HepG2 (cell line): Measurements from ENCODE around the gene LMNA. TPM values are rescaled to one million over a fixed set of nuclear protein-coding genes. Genes with fewer than 3 reads are reported as not detected.

Experiments used
- ATAD3A ChIP-seq: sonication (generic); formaldehyde crosslinking; IDR thresholded peaks from 2 replicates; pipeline ENCODE4 v1.4.0; 2020; ENCODE audit warnings: missing genetic modification reagents
- KLF15 ChIP-seq: sonication (generic); formaldehyde crosslinking; IDR thresholded peaks from 2 replicates; pipeline ENCODE4 v1.8.1; 2023; ENCODE audit warnings: borderline replicate concordance, mild to moderate bottlenecking, inconsistent platforms, missing genetic modification reagents, mixed read lengths
- MBD4 ChIP-seq: IDR thresholded peaks from 2 replicates; pipeline ENCODE4 v1.6.1; 2012; ENCODE audit warnings: low read length, inconsistent platforms, borderline replicate concordance
- PHF8 ChIP-seq: sonication (generic); formaldehyde crosslinking; IDR thresholded peaks from 2 replicates; pipeline ENCODE4 v1.5.0; 2020; ENCODE audit warnings: missing genetic modification reagents
- SCMH1 ChIP-seq: sonication (generic); formaldehyde crosslinking; IDR thresholded peaks from 2 replicates; pipeline ENCODE4 v1.9.0; 2021; ENCODE audit warnings: missing genetic modification reagents, mild to moderate bottlenecking, borderline replicate concordance
- SIX1 ChIP-seq: sonication (generic); formaldehyde crosslinking; IDR thresholded peaks from 2 replicates; pipeline ENCODE4 v1.4.0; 2020; ENCODE audit warnings: missing genetic modification reagents, borderline replicate concordance
- SOX6 ChIP-seq, 2 experiments: fragments of 450-650 bp in 1 of 2; sonication (generic) in 1 of 2; formaldehyde crosslinking in 1 of 2; IDR thresholded peaks; 2 replicates each; pipeline versions ENCODE4 v1.4.0 to v1.6.1; 2017 to 2020; ENCODE audit warnings: antibody characterized with exemption in 1 of 2, mild to moderate bottlenecking in 1 of 2, missing genetic modification reagents in 1 of 2
- TAF1 ChIP-seq: sonication (generic); formaldehyde crosslinking; IDR thresholded peaks from 2 replicates; pipeline ENCODE4 v1.4.0; 2020; ENCODE audit warnings: missing genetic modification reagents
- TARDBP ChIP-seq: sonication (generic); formaldehyde crosslinking; IDR thresholded peaks from 2 replicates; pipeline ENCODE4 v1.8.0; 2022; ENCODE audit warnings: mild to moderate bottlenecking, missing genetic modification reagents
- TGIF2 ChIP-seq: IDR thresholded peaks from 2 replicates; pipeline ENCODE4 v1.6.1; 2016; ENCODE audit warnings: control low read depth, missing compliant biosample characterization
- ZBTB43 ChIP-seq: sonication (generic); formaldehyde crosslinking; conservative IDR thresholded peaks from 2 replicates; pipeline ENCODE4 v1.4.0; 2020; ENCODE audit warnings: missing genetic modification reagents
- ZNF230 ChIP-seq: sonication (generic); formaldehyde crosslinking; IDR thresholded peaks from 2 replicates; pipeline ENCODE4 v1.4.0; 2020; ENCODE audit warnings: mild to moderate bottlenecking, missing genetic modification reagents
- ZNF234 ChIP-seq: sonication (generic); formaldehyde crosslinking; conservative IDR thresholded peaks from 2 replicates; pipeline ENCODE4 v1.5.1; 2020; ENCODE audit warnings: mild to moderate bottlenecking, missing genetic modification reagents
- ZNF264 ChIP-seq: sonication (generic); formaldehyde crosslinking; IDR thresholded peaks from 2 replicates; pipeline ENCODE4 v1.4.0; 2020; ENCODE audit warnings: missing genetic modification reagents
- ZNF326 ChIP-seq: sonication (generic); formaldehyde crosslinking; IDR thresholded peaks from 2 replicates; pipeline ENCODE4 v1.4.0; 2020; ENCODE audit warnings: missing genetic modification reagents, borderline replicate concordance
- ZNF382 ChIP-seq: sonication (generic); formaldehyde crosslinking; IDR thresholded peaks from 2 replicates; pipeline ENCODE4 v1.5.0; 2020; ENCODE audit warnings: missing genetic modification reagents, mild to moderate bottlenecking, borderline replicate concordance
- ZNF383 ChIP-seq: sonication (generic); formaldehyde crosslinking; IDR thresholded peaks from 2 replicates; pipeline ENCODE4 v1.4.0; 2020; ENCODE audit warnings: missing genetic modification reagents, mild to moderate bottlenecking, borderline replicate concordance
- ZNF44 ChIP-seq: sonication (generic); formaldehyde crosslinking; IDR thresholded peaks from 2 replicates; pipeline ENCODE4 v1.5.1; 2020; ENCODE audit warnings: mild to moderate bottlenecking, missing genetic modification reagents
- ZSCAN9 ChIP-seq: IDR thresholded peaks from 2 replicates; pipeline ENCODE4 v1.6.1; 2016; ENCODE audit warnings: borderline replicate concordance
- polyA plus RNA-seq, 8 experiments: library from polyadenylated mRNA; depleted of rRNA in 3 of 8; stranded (reverse) in 7 of 8; unstranded in 1 of 8; fragments of >200 nt; fragmentation: Illumina TruSeq in 4 of 8; extraction: Trizol in 4 of 8; gene quantifications; 2 replicates each; pipeline versions ENCODE4 v1.2.1 to v1.2.3, GENCODE V29; 2011 to 2016; ENCODE audit warnings: low read depth in 4 of 8, missing spikeins in 1 of 8, mixed read lengths in 1 of 8; ENCODE audit not compliant: insufficient read depth in 1 of 8
- total RNA-seq, 5 experiments: library from RNA; depleted of rRNA; stranded (reverse); fragments of >200 nt; fragmentation: Illumina TruSeq; extraction: Trizol; gene quantifications; 2 replicates each; pipeline ENCODE4 v1.2.3, GENCODE V29; 2016; ENCODE audit warnings: low read depth in 1 of 5
- TF ChIP-seq, protein P1 (sequence below): sonication (generic); formaldehyde crosslinking; conservative IDR thresholded peaks from 2 replicates; pipeline ENCODE4 v1.8.1; 2023; ENCODE audit warnings: missing genetic modification reagents
- TF ChIP-seq, protein P2 (sequence below), 2 experiments: sonication (generic) in 1 of 2; formaldehyde crosslinking in 1 of 2; IDR thresholded peaks; 2 replicates each; pipeline versions ENCODE4 v1.5.1 to v1.6.1; 2011 to 2020; ENCODE audit warnings: borderline replicate concordance in 1 of 2, low read depth in 1 of 2, low read length in 1 of 2, mild to moderate bottlenecking in 1 of 2, missing genetic modification reagents in 1 of 2, moderate library complexity in 1 of 2
- TF ChIP-seq, protein P3 (sequence below): sonication (generic); formaldehyde crosslinking; IDR thresholded peaks from 2 replicates; pipeline ENCODE4 v1.5.0; 2020; ENCODE audit warnings: missing genetic modification reagents

Gene LMNA
- total and polyA plus RNA-seq, 2 of the 13 experiments (the other 11 are each of a cell fraction or from before 2014, with no cell fraction given), result 107 to 225 TPM

DNA sequence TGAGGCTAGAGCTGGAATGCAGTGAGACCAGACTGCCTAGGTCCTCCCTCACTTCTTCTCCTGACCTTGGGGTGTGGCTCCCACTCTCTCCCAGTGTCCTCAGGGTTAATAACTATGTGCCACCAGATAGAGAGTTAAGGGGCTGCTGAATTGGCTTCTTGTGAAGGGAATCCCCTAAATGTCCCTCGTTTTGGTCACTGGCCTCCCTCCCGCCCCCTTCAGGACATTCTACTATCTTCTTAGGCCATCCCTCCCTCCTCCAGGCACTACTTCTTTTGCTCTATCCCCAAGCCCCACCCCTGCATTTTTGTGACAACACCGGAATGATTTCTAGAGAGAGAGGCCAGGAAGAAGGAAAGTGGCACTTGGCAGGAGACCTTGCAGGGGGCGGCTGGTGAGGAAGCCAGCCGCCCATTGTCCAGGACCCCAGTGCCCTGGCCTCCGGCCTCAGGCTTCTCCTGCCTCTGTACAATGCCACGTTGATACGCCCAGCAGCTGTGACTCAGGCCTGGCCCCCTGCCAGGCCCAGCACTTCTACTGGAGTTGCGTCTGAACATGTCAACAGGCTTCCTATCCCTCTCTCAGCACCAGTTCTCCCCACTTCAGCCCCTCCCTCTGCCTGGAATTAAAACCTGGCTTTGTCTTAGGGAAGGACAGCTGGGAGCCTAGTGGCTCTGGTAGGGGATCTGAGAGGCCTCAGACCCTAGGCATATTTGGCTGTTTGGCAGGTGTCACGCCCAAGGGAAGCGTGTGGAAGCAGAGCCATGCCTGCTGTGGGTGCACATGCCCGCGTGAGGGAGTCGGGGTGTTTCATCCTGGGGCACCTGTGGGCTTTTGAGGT is 9.1 kb downstream of the LMNA start (continued):
- TF ChIP-seq TAF1 (CRISPR knock-in tag) (peak; percentile 44; the same call in 1 of the 2 replicates), TARDBP (CRISPR knock-in tag) (0 out of 2 replicates have a peak, but pooled peaks have one; percentile 36), ZNF326 (CRISPR knock-in tag) (no peak), ZNF264 (CRISPR knock-in tag) (no peak), PHF8 (CRISPR knock-in tag) (no peak), ZBTB43 (CRISPR knock-in tag) (no peak; the same call in 1 of the 2 replicates), KLF15 (no peak), SCMH1 (CRISPR knock-in tag) (no peak), ZSCAN9 (CRISPR knock-in tag) (no peak), SIX1 (no peak), ATAD3A (CRISPR knock-in tag) (no peak), TGIF2 (CRISPR knock-in tag) (0 out of 2 replicates have a peak, but pooled peaks have one; percentile 21), ZNF44 (no peak), MBD4 (no peak), ZNF230 (CRISPR knock-in tag) (no peak), ZNF234 (CRISPR knock-in tag) (0 out of 2 replicates have a peak, but pooled peaks have one; percentile 42), SOX6 (IDR thresholded peaks at IDR 0.05) (no peak), SOX6 (CRISPR knock-in tag; IDR thresholded peaks at IDR 0.05) (peak; percentile 71), ZNF383 (CRISPR knock-in tag) (no peak), ZNF382 (CRISPR knock-in tag) (no peak)
- TF ChIP-seq, protein P1, sequence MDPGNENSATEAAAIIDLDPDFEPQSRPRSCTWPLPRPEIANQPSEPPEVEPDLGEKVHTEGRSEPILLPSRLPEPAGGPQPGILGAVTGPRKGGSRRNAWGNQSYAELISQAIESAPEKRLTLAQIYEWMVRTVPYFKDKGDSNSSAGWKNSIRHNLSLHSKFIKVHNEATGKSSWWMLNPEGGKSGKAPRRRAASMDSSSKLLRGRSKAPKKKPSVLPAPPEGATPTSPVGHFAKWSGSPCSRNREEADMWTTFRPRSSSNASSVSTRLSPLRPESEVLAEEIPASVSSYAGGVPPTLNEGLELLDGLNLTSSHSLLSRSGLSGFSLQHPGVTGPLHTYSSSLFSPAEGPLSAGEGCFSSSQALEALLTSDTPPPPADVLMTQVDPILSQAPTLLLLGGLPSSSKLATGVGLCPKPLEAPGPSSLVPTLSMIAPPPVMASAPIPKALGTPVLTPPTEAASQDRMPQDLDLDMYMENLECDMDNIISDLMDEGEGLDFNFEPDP (CRISPR knock-in tag), result no peak
- TF ChIP-seq, protein P2, sequence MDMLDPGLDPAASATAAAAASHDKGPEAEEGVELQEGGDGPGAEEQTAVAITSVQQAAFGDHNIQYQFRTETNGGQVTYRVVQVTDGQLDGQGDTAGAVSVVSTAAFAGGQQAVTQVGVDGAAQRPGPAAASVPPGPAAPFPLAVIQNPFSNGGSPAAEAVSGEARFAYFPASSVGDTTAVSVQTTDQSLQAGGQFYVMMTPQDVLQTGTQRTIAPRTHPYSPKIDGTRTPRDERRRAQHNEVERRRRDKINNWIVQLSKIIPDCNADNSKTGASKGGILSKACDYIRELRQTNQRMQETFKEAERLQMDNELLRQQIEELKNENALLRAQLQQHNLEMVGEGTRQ (IDR thresholded peaks at IDR 0.05; ENCODE audit: low read depth, low read length), result no peak
- TF ChIP-seq, protein P2 (CRISPR knock-in tag; IDR thresholded peaks at IDR 0.05; ENCODE audit: borderline replicate concordance), result no peak
- TF ChIP-seq, protein P3, sequence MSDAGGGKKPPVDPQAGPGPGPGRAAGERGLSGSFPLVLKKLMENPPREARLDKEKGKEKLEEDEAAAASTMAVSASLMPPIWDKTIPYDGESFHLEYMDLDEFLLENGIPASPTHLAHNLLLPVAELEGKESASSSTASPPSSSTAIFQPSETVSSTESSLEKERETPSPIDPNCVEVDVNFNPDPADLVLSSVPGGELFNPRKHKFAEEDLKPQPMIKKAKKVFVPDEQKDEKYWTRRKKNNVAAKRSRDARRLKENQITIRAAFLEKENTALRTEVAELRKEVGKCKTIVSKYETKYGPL (CRISPR knock-in tag), result no peak
